GM19240 (cell line): ENCODE measurements around the gene BICD1.
A peak's percentile ranks its signal among the peaks of the same experiment; 100 is the strongest.
"Not testable (repeated sequence)": the region's sequence is repeated elsewhere in the genome, so short reads cannot be mapped to it uniquely, and the experiment has no call there.

Experiments used
- DNase-seq: peaks from one replicate; pipeline ENCODE4 v3.0.0; 2011; ENCODE audit warnings: low spot score; ENCODE audit not compliant: insufficient read length

BICD1 gene

GRCh38 chr12:32106517-32107358, at the start of gene BICD1:
BICD1 (plus strand) TSS chr12:32106847; CDS start chr12:32107332, 485 bp downstream.
- DNase-seq, result peak; percentile 68

DNA sequence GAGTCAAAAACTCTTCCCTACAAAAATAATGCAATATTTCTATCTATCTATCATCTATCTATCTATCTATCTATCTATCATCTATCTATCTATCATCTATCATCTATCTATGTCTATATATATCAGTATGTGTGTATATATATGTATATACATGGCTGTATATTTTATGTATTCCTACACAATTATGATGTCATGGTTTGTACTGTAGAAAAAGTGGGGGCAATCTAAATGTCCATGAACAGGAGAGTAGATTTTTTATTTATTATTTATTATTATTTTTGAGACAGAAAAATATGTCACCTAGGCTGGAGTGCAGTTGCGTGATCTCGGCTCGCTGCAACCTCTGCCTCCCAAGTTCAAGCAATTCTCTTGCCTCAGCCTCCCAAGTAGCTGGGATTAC, 45.6 kb upstream of the BICD1 start:
- DNase-seq, result no peak

DNA sequence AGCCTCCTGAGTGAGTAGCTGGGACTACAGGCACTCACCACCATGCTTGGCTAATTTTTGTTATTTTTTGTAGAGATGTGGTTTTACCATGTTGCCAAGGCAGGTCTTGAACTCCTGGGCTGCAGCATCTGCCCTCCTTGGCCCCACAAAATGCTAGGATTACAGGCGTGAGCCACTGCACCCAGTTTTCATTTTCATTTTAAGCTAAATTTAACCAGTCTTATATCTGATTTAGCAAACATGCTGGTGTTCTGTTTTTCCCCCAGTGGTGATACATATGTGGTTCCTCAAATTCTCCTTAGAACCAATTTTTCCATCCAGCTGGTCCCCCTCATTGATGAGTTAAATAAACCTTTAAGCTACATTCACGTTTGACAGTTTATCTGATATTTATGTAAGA, 43.8 kb upstream of the BICD1 start:
- DNase-seq, result no peak

DNA sequence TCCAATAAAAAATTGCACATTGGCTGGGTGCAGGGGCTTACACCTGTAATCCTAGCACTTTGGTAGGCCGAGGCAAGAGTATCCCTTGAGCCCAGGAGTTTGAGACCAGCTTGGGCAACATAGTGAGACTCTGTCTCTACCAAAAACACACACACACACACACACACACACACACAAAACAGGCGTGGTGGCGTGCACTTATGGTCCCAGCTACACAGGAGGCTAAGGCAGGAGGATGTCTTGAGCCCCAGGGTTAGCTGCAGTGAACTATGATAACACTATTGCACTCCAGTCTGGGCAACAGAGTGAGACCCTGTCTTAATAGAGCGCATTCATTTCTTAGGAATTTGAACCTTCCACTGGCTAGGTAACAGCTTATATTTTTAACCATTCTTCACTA, 42.9 kb upstream of the BICD1 start:
- DNase-seq, result no peak

DNA sequence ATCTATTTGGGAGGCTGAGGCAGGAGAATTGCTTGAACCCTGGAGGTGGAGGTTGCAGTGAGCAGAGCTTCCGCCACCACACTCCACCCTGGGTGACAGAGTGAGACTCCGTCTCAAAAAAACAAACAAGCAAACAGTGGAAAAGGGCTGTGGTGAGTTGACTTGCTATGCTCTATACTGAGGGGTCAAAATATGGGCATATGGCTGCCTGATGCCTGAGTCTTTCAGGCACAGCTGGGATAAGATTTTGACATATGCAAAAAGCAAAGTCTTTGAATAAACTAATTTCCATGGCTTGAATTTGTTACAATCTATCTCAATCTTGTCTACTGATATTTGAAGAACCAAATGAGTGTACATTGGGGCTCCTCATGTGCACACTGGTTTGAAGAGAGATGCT, 40.4 kb upstream of the BICD1 start:
- DNase-seq, result no peak

DNA sequence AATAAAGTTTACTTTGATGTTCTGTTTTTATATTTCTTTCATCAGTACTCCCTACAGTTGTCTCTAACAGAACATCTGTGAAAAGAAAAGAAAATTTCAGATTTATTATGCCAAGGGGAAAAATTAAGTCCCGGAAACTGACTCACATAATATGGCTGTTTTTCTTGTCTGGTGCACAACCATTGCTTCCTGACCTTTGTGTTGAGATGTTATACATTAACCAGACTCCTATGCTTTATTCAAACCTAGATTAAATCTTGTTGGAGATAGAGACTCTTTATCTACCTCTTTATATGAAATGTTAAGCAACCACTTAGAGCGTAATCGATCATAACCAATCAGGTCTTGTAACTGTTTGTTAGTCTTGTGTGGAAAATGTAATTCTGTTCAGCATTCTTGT, 37.6 kb upstream of the BICD1 start:
- no peak for DNase-seq

DNA sequence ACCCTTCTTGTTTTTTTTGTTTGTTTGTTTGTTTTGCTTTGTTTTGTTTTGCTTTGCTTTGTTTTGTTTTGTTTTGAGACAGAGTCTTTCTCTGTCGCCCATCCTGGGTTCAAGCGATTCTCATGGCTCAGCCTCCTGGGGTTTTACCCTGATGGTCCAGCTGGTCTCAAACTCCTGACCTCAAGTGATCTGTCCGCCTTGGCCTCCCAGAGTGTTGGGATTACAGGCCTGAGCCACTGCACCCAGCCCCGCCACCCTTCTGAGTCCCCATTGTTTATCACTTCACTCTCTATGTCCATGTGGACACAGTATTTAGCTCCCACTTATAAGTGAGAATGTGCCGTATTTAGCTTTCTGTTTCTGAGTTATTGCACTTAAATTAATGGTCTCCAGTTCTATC, 36.9 kb upstream of the BICD1 start:
- DNase-seq, result no peak

DNA sequence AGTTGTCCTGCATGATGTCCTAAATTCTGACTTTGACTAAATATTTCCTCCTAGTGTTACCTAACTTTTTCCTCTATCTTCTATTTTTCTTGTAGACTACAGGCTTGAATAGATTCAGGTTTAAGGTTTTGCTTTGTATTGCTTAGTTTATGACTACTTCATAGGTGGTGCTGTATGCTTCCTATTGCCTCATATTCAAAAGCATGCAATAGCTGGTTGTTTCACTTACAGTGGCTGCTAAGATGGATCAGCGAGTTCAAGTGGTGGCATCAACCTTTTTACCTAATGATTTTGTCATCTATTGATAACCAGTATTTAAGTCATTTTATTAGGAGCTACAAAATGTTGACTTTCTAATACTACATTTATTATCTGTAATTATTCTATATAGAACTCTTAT, 36.3 kb upstream of the BICD1 start:
- DNase-seq, result no peak

DNA sequence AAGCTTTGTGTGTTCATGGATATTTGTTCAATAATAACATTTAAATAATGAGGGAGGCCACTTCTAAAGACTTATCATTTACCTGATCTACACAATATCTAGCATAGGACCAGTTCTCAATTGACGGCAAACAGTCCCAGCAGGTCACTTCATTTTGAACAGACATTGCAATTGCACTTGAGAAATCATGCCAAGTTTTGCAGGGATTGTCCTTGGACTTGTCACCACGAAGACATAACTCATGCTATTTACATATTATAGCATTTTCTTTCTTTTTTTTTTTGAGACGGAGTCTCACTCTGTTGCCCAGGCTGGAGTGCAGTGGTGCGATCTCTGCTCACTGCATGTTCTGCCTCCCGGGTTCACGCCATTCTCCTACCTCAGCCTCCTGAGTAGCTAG, 34.5 kb upstream of the BICD1 start:
- DNase-seq, result no peak

- no peak for DNase-seq
Observed at GRCh38 chr12:32074432-32074831, 32.2 kb upstream of the BICD1 start.

DNA sequence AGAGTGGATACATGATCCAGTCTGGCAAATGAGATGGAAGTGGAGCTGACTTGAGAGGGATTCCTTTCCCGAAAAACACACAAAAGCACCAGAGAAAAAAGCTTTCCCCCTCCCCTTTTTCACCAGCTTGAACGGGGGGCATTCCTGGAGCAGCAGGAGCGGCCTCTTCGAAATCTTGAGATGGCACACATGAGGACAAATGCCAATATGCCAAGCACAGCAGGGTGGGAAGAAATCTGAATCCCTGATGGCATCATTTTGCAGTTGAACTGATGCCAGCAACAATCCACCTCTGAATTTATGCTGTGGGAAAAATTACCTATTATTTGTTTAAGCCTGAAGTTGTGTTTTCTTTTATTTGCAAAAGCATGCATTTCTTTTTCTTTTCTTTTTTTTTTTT, 29.7 kb upstream of the BICD1 start:
- no peak for DNase-seq

DNA sequence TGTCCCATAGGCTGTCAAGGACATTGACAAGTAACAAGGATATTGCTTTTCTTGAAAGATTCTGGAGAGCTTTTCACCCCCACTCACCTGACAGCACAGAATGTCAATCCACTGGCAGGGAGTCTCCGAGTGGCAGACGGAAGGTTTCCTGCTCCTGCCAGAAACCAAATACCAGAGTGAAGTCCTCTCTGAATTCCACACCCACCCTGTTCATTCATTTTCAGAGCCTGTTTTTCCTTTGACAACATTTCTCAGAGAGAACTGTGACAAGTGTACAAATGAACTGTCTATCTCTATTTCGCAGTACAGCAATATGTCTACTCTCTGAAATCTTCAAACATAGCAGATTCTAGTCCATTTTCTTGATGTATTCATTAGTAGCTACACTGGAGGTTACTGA, 26.2 kb upstream of the BICD1 start:
- DNase-seq, result no peak

GRCh38 chr12:32083489-32083888, 23.2 kb upstream of the BICD1 start:
- no peak for DNase-seq

- no peak for DNase-seq
Observed at GRCh38 chr12:32084017-32084688, 22.5 kb upstream of the BICD1 start.

DNA sequence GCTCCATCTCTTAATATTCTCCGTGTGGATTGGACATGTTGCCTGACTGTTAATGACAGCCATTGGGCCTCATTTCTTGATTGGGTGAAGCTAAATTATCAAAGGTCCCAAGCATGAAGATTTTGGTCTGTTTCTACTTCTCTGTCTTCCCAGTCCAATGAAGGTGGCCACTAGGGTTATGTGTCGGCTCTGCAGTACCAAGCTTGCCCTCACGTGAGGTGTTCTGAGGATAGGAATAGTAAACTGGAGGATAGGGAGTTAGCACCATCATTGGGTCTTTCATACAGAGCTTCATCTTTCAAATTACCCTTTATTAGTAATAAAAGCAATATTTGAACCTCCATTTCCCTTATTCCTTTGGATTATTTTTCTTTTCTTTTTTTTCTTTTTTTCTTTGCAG, 21.9 kb upstream of the BICD1 start:
- no peak for DNase-seq

DNA sequence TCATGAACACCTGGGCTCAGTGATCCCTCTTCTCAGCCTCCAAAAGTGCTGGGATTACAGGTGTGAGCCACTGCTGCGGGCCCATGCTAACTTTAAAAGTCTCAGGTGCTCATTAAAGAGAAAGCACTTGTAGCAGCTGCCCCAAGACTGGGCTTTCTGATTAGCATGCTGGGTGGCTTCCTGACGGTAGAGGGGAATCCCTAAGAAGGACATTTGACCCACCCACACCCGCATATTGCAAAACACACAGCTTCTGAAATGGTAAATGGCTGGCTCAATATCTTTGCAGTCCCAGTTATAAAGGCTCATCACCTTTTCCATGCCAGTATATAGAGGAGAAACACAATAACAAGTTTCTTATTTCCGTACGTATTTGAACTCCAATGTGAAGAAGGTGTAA, 19.3 kb upstream of the BICD1 start:
- DNase-seq, result no peak

- no peak for DNase-seq
Observed at GRCh38 chr12:32089156-32089555, 17.5 kb upstream of the BICD1 start.

GRCh38 chr12:32089586-32089985, 17.1 kb upstream of the BICD1 start:
- DNase-seq, result no peak

GRCh38 chr12:32091696-32092095, 15.0 kb upstream of the BICD1 start:
- DNase-seq, result no peak

DNA sequence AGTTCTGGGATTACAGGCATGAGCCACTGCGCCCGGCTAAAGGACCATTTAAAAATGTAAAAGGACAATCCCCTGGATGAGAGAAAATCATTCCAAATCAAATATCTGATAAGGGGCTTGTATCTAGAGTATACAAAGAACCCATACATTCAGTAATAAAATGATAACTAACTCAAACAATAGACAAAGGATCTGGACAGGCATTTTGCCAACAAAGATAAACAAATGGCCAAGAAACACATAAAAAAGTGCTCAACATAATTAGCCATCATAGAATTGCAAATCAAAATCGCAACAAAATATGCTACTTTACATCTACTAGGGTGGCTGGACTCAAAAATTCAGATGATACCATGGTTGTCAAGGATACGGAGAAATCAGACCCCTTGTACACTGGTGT, 8.5 kb upstream of the BICD1 start:
- no peak for DNase-seq

DNA sequence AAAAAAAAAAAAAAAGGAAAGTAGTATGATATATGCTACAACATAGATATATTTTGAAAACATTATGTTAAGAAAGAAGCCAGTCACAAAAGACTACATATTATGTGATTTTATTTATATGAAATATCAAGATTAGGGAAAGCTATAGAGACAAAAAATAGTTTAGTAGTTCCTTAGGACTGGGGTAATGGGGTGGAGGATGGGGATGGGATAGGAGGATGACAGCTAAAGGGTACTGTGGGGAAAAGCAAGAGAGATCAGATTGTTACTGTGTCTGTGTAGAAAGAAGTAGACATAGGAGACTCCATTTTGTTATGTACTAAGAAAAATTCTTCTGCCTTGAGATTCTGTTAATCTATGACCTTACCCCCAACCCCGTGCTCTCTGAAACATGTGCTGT, 7.4 kb upstream of the BICD1 start:
- not testable (repeated sequence) for DNase-seq

GRCh38 chr12:32100361-32100760, 6.3 kb upstream of the BICD1 start:
- DNase-seq, result no peak

DNA sequence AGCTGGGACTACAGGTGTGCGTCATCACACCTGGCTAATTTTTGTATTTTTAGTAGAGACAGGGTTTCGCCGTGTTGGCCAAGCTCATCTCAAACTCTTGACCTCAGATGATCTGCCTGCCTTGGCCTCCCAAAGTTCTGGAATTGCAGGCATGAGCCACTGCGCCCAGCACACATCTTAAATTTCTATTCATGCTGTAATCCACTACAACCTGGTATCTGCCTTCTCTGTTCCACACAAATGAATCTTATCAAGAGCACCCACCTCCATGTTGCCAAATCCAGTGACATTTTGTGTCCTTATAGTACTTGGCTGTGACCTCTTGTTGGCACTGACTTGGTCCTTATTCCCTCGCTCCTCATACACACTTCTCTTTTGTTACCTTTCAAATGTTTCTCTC, 5.8 kb upstream of the BICD1 start:
- no peak for DNase-seq
